Stomach (tissue), 19 donors: ENCODE results near the gene CRTC1. TPM values are rescaled to one million over a fixed set of nuclear protein-coding genes. Genes with fewer than 3 reads are reported as not detected.

Experiments used
- DNase-seq, 2 donors: peaks; one replicate each; pipeline versions ENCODE4 v3.0.0 to v3.0.0-alpha.2; 2013 to 2019
- H3K27ac ChIP-seq, 5 donors: fragments of 200-600 bp in 4 of 5; sonication (generic) in 4 of 5; one replicate each; pipeline ENCODE4 v1.5.1; 2013 to 2019; ENCODE audit warnings: mild to moderate bottlenecking in 1 of 5, moderate library complexity in 1 of 5
- H3K27me3 ChIP-seq, 3 donors: fragments of 200-600 bp; sonication (generic); one replicate each; pipeline ENCODE4 v1.5.1; 2017 to 2019; ENCODE audit warnings: mixed run types in 1 of 3
- H3K36me3 ChIP-seq, 4 donors: fragments of 200-600 bp; sonication (generic); 1 replicate in 3 of 4; 2 replicates in 1 of 4; pipeline ENCODE4 v1.5.1; 2016 to 2019
- H3K4me1 ChIP-seq, 4 donors: fragments of 200-600 bp; sonication (generic); one replicate each; pipeline ENCODE4 v1.5.1; 2016 to 2019
- H3K4me3 ChIP-seq, 4 donors: fragments of 200-600 bp; sonication (generic) in 3 of 4; one replicate each; pipeline ENCODE4 v1.5.1; 2016 to 2019; ENCODE audit warnings: mild to moderate bottlenecking in 1 of 4
- H3K9me3 ChIP-seq, 4 donors: fragments of 200-600 bp; sonication (generic); one replicate each; pipeline ENCODE4 v1.5.1; 2016 to 2019
- CTCF ChIP-seq, 7 experiments: fragments of 450-650 bp in 4 of 7; fragments of 200-600 bp in 3 of 7; sonication (generic) in 3 of 7; IDR thresholded peaks; one replicate each; pipeline ENCODE4 v1.5.1; 2016 to 2019; ENCODE audit warnings: antibody characterized with exemption in 7 of 7, control low read depth in 2 of 7, mild to moderate bottlenecking in 1 of 7
- EP300 ChIP-seq: sonication (generic); formaldehyde crosslinking; IDR thresholded peaks from one replicate; pipeline ENCODE4 v1.6.1; 2017; ENCODE audit warnings: antibody characterized with exemption
- POLR2A ChIP-seq, 4 donors: fragments of 450-650 bp; IDR thresholded peaks; one replicate each; pipeline ENCODE4 v1.6.1; 2016; ENCODE audit warnings: antibody characterized with exemption in 4 of 4, control low read depth in 2 of 4, mild to moderate bottlenecking in 1 of 4, moderate library complexity in 1 of 4
- POLR2AphosphoS5 ChIP-seq, 3 donors: sonication (generic); formaldehyde crosslinking; IDR thresholded peaks; one replicate each; pipeline ENCODE4 v1.6.1; 2016; ENCODE audit warnings: antibody characterized with exemption in 3 of 3
- WGBS, 5 donors: extraction: QIAGEN DNeasy Blood & Tissue Kit in 3 of 5; methylation state at CpG; one replicate each; pipeline versions ENCODE4 v1.1.5 to v1.1.7; 2013 to 2018; 5-methylcytosine and 5-hydroxymethylcytosine counted together
- intact Hi-C: fragments of 100-400 bp; cut with DNase I; formaldehyde crosslinking; loops from one replicate; pipeline ENCODE4 v1.15.1; 2023; ENCODE audit warnings: low total_unique reads
- long read RNA-seq, 10 donors: transcript quantifications; one replicate each; lab custom pipeline, GENCODE V29; 2026
- polyA plus RNA-seq, 3 donors: library from polyadenylated mRNA; stranded (reverse); fragments of 200-250 nt; gene quantifications; one replicate each; pipeline ENCODE4 v1.2.3, GENCODE V29; 2013
- total RNA-seq, 5 donors: library from RNA; depleted of rRNA; stranded (reverse); fragments of >200 nt; gene quantifications; one replicate each; pipeline versions ENCODE4 v1.1.0 to v1.2.3, GENCODE V29; 2014 to 2016
- donor health status: healthy with polysubstance abuse.
- donor health status: Bipolar disorder and iron deficiency.
- donor health status: healthy.

The CRTC1 gene
- 10 to 100 TPM in 1 of 5 donors, 1 to 10 TPM in 3, not detected in 1; 4.2 to 28.0 (median 4.7) TPM for total RNA-seq
- polyA plus RNA-seq, result 1 to 10 TPM; 4.6 to 8.4 (median 4.6) TPM
- long read RNA-seq, donor 1, partial matches to known transcripts, result 0 of 1 reads
- long read RNA-seq, donor 1, other reads (novel, unspliced or antisense), result 0 of 1 reads
- long read RNA-seq, donor 2, partial matches to known transcripts, result 0 of 3 reads
- long read RNA-seq, donor 2, other reads (novel, unspliced or antisense), result 0 of 3 reads
- long read RNA-seq, donor 3, partial matches to known transcripts, result 0 of 1 reads
- long read RNA-seq, donor 3, other reads (novel, unspliced or antisense), result 0 of 1 reads
- long read RNA-seq, donor 4, result 0 reads
- long read RNA-seq, donor 5, partial matches to known transcripts, result 0 of 2 reads
- long read RNA-seq, donor 5, other reads (novel, unspliced or antisense), result 0 of 2 reads
- long read RNA-seq, donor 6, partial matches to known transcripts, result 11 of 12 reads
- long read RNA-seq, donor 6, other reads (novel, unspliced or antisense), result 0 of 12 reads
- long read RNA-seq, donor 7, partial matches to known transcripts, result 0 of 1 reads
- long read RNA-seq, donor 7, other reads (novel, unspliced or antisense), result 0 of 1 reads
- long read RNA-seq, donor 8, result 0 reads
- long read RNA-seq, donor 9, result 0 reads
- long read RNA-seq, donor 10, result 0 reads

GRCh38 chr19:18683109-18683957 is at the start of gene CRTC1:
CRTC1 (plus strand) TSS chr19:18683680; CDS start chr19:18683703, 23 bp downstream.
- 1 to 2% (median 1%) methylated on average over 39 to 87 of the region's 93 CpGs for WGBS, 5 donors
- no peak for TF ChIP-seq EP300
- TF ChIP-seq POLR2AphosphoS5 (IDR thresholded peaks at IDR 0.05), result peak in 1 of 3 donors; percentile 50
- TF ChIP-seq POLR2A (IDR thresholded peaks at IDR 0.05), result peak in 1 of 4 donors; percentile 25
- TF ChIP-seq CTCF (IDR thresholded peaks at IDR 0.05), result no peak
- peak within 1 kb of the TSS; percentile 75 to 93 (median 88) for H3K27ac ChIP-seq
- peak within 1 kb of the TSS; percentile 53 to 66 (median 62) for H3K4me3 ChIP-seq
- peak; percentile 90 to 97 for DNase-seq
- H3K36me3 ChIP-seq, result no peaks in the 10 kb centered on the region
- intact Hi-C loops, result no loop called here
- H3K27me3 ChIP-seq, result no peaks in the 10 kb centered on the region
- no peaks in the 10 kb centered on the region for H3K9me3 ChIP-seq
- H3K4me1 ChIP-seq, result peaks cover 15 to 36% (median 31%) of the 10 kb centered on the region in 4 donors

GRCh38 chr19:18634612-18635297 is 48.7 kb upstream of the CRTC1 start:
- Histone ChIP-seq H3K27me3 (no peaks in the 10 kb centered on the region), H3K4me3 (no peak overlapping the region), H3K4me1 (peaks cover 24 to 48% (median 38%) of the 10 kb centered on the region in 4 donors), H3K9me3 (no peaks in the 10 kb centered on the region), H3K27ac (no peak overlapping the region), H3K36me3 (no peaks in the 10 kb centered on the region)
- whole genome bisulfite sequencing, 5 donors, result 26 to 49% (median 31%) methylated on average over 11 to 12 of the region's 12 CpGs
- intact Hi-C loops, result no loop called here
- TF ChIP-seq EP300 (no peak), POLR2A (IDR thresholded peaks at IDR 0.05) (no peak), POLR2AphosphoS5 (IDR thresholded peaks at IDR 0.05) (no peak), CTCF (IDR thresholded peaks at IDR 0.05) (no peak)
- peak in 1 of 2 donors; percentile 74 for DNase-seq

- Histone ChIP-seq H3K9me3 (no peaks in the 10 kb centered on the region), H3K27ac (peak overlapping the region in 3 of 5 donors; percentile 90 to 93 (median 92)), H3K36me3 (peaks cover 0 to 3% (median 0%) of the 10 kb centered on the region in 4 donors), H3K4me1 (peaks cover 24 to 50% (median 40%) of the 10 kb centered on the region in 4 donors), H3K4me3 (peak overlapping the region; percentile 82 to 92 (median 88)), H3K27me3 (no peaks in the 10 kb centered on the region)
- TF ChIP-seq EP300, result no peak
- TF ChIP-seq POLR2A (IDR thresholded peaks at IDR 0.05), result no peak
- no peak for TF ChIP-seq POLR2AphosphoS5 (IDR thresholded peaks at IDR 0.05)
- no peak for TF ChIP-seq CTCF (IDR thresholded peaks at IDR 0.05)
- no peak for DNase-seq
- intact Hi-C loops, result no loop called here
- 11 to 19% (median 17%) methylated on average over 6 of the region's 6 CpGs for WGBS, 5 donors
These were observed 47.7 kb upstream of the CRTC1 start for GRCh38 chr19:18635831-18636182.
